ENCODE results near the gene MSH5.

GRCh38 chr6:31805939-31806469, 66.2 kb downstream of the MSH5 start:
- TF ChIP-seq CTCF (IDR thresholded peaks at IDR 0.05): no peak
- no peak for TF ChIP-seq POLR2A (IDR thresholded peaks at IDR 0.05)
